T-helper 2 cell treated with Interferon-gamma antibody and Interleukin-4, amounts not matched to agents 5 μg/mL and 100 μg/mL, for 36 hours (primary cell): ENCODE data around the gene PANX1.
"Not testable (repeated sequence)": the region's sequence is repeated elsewhere in the genome, so short reads cannot be mapped to it uniquely, and the experiment has no call there.

Experiments
- DNase-seq: peaks from one replicate; pipeline ENCODE4 v3.0.0; 2021; ENCODE audit warnings: low spot score
- H3K27ac Mint-ChIP-seq: one replicate; pipeline ENCODE4 v1.8.0; 2021; ENCODE audit warnings: mild to moderate bottlenecking, mixed read lengths
- H3K27me3 Mint-ChIP-seq: one replicate; pipeline ENCODE4 v1.8.0; 2021; ENCODE audit warnings: low read depth, mixed read lengths
- H3K36me3 Mint-ChIP-seq: one replicate; pipeline ENCODE4 v1.8.0; 2021; ENCODE audit warnings: low read depth, mixed read lengths
- H3K4me1 Mint-ChIP-seq: one replicate; pipeline ENCODE4 v1.8.0; 2021; ENCODE audit warnings: low read depth, mixed read lengths
- H3K4me3 Mint-ChIP-seq: one replicate; pipeline ENCODE4 v1.8.0; 2022; ENCODE audit warnings: mild to moderate bottlenecking, moderate library complexity, mixed read lengths
- H3K9me3 Mint-ChIP-seq: one replicate; pipeline ENCODE4 v1.8.0; 2021; ENCODE audit warnings: mixed read lengths

PANX1 gene

GRCh38 chr11:94149431-94150017, 20.9 kb downstream of the PANX1 start:
- no peak for DNase-seq
- no peaks in the 10 kb centered on the region for H3K9me3 Mint-ChIP-seq

GRCh38 chr11:94150056-94150455, 21.4 kb downstream of the PANX1 start:
- no peaks in the 10 kb centered on the region for H3K27me3 Mint-ChIP-seq
- H3K27ac Mint-ChIP-seq, result no peak overlapping the region
- no peak overlapping the region for H3K4me3 Mint-ChIP-seq
- no peaks in the 10 kb centered on the region for H3K9me3 Mint-ChIP-seq
- DNase-seq, result no peak
- H3K4me1 Mint-ChIP-seq, result peaks cover 56% of the 10 kb centered on the region
- peaks cover 7% of the 10 kb centered on the region for H3K36me3 Mint-ChIP-seq

More at GRCh38 chr11:94149431-94150017, 20.9 kb downstream of the PANX1 start:
- H3K4me3 Mint-ChIP-seq, result no peak overlapping the region
- peaks cover 56% of the 10 kb centered on the region for H3K4me1 Mint-ChIP-seq
- no peaks in the 10 kb centered on the region for H3K27me3 Mint-ChIP-seq
- H3K36me3 Mint-ChIP-seq, result peaks cover 7% of the 10 kb centered on the region
- H3K27ac Mint-ChIP-seq, result no peak overlapping the region

GRCh38 chr11:94150704-94151685, 22.4 kb downstream of the PANX1 start:
- H3K27me3 Mint-ChIP-seq, result no peaks in the 10 kb centered on the region
- H3K4me3 Mint-ChIP-seq, result no peak overlapping the region
- no peaks in the 10 kb centered on the region for H3K9me3 Mint-ChIP-seq
- H3K36me3 Mint-ChIP-seq, result peaks cover 11% of the 10 kb centered on the region
- H3K27ac Mint-ChIP-seq, result no peak overlapping the region
- no peak for DNase-seq
- peaks cover 49% of the 10 kb centered on the region for H3K4me1 Mint-ChIP-seq

GRCh38 chr11:94151903-94152677, 23.4 kb downstream of the PANX1 start:
- Mint-ChIP-seq H3K4me1 (peaks cover 44% of the 10 kb centered on the region), H3K9me3 (no peaks in the 10 kb centered on the region), H3K4me3 (no peak overlapping the region), H3K27ac (no peak overlapping the region), H3K36me3 (peaks cover 17% of the 10 kb centered on the region), H3K27me3 (no peaks in the 10 kb centered on the region)
- DNase-seq, result peak; percentile 38

GRCh38 chr11:94152678-94153065, 24.0 kb downstream of the PANX1 start:
- Mint-ChIP-seq H3K27me3 (no peaks in the 10 kb centered on the region), H3K4me1 (peaks cover 38% of the 10 kb centered on the region), H3K4me3 (no peak overlapping the region), H3K9me3 (no peaks in the 10 kb centered on the region), H3K36me3 (peaks cover 20% of the 10 kb centered on the region), H3K27ac (no peak overlapping the region)
- DNase-seq, result no peak

GRCh38 chr11:94153320-94153719, 24.7 kb downstream of the PANX1 start:
- H3K4me3 Mint-ChIP-seq, result no peak overlapping the region
- no peaks in the 10 kb centered on the region for H3K27me3 Mint-ChIP-seq
- H3K9me3 Mint-ChIP-seq, result no peaks in the 10 kb centered on the region
- no peak overlapping the region for H3K27ac Mint-ChIP-seq
- DNase-seq, result no peak
- peaks cover 20% of the 10 kb centered on the region for H3K36me3 Mint-ChIP-seq
- peaks cover 33% of the 10 kb centered on the region for H3K4me1 Mint-ChIP-seq

GRCh38 chr11:94154095-94154856, 25.6 kb downstream of the PANX1 start:
- Mint-ChIP-seq H3K27me3 (no peaks in the 10 kb centered on the region), H3K9me3 (no peaks in the 10 kb centered on the region), H3K27ac (no peak overlapping the region), H3K36me3 (peaks cover 20% of the 10 kb centered on the region), H3K4me1 (peaks cover 26% of the 10 kb centered on the region), H3K4me3 (no peak overlapping the region)
- DNase-seq, result no peak

GRCh38 chr11:94157339-94157738, 28.7 kb downstream of the PANX1 start:
- not testable (repeated sequence) for H3K27me3 Mint-ChIP-seq

GRCh38 chr11:94168882-94169281, 40.2 kb downstream of the PANX1 start:
- no peak for DNase-seq
- no peaks in the 10 kb centered on the region for H3K4me1 Mint-ChIP-seq
- H3K36me3 Mint-ChIP-seq, result no peaks in the 10 kb centered on the region
- no peaks in the 10 kb centered on the region for H3K9me3 Mint-ChIP-seq
- H3K4me3 Mint-ChIP-seq, result no peak overlapping the region
- no peaks in the 10 kb centered on the region for H3K27me3 Mint-ChIP-seq
- H3K27ac Mint-ChIP-seq, result no peak overlapping the region

More at GRCh38 chr11:94157339-94157738, 28.7 kb downstream of the PANX1 start:
- not testable (repeated sequence) for H3K27ac Mint-ChIP-seq, DNase-seq, H3K4me1 Mint-ChIP-seq, H3K4me3 Mint-ChIP-seq, H3K9me3 Mint-ChIP-seq
- H3K36me3 Mint-ChIP-seq, result peaks cover 26% of the 10 kb centered on the region

- Mint-ChIP-seq H3K27ac (no peak overlapping the region), H3K36me3 (no peaks in the 10 kb centered on the region), H3K27me3 (no peaks in the 10 kb centered on the region), H3K4me3 (no peak overlapping the region), H3K9me3 (no peaks in the 10 kb centered on the region), H3K4me1 (no peaks in the 10 kb centered on the region)
- DNase-seq, result no peak
Observed at GRCh38 chr11:94169516-94169915, 40.9 kb downstream of the PANX1 start.

GRCh38 chr11:94169930-94170545, 41.4 kb downstream of the PANX1 start:
- no peak overlapping the region for H3K27ac Mint-ChIP-seq
- no peaks in the 10 kb centered on the region for H3K9me3 Mint-ChIP-seq

GRCh38 chr11:94170953-94171352, 42.3 kb downstream of the PANX1 start:
- no peaks in the 10 kb centered on the region for H3K36me3 Mint-ChIP-seq
- no peaks in the 10 kb centered on the region for H3K27me3 Mint-ChIP-seq
- H3K27ac Mint-ChIP-seq, result no peak overlapping the region
- H3K9me3 Mint-ChIP-seq, result no peaks in the 10 kb centered on the region
- DNase-seq, result no peak
- no peak overlapping the region for H3K4me3 Mint-ChIP-seq
- H3K4me1 Mint-ChIP-seq, result no peaks in the 10 kb centered on the region

More at GRCh38 chr11:94169930-94170545, 41.4 kb downstream of the PANX1 start:
- no peaks in the 10 kb centered on the region for H3K27me3 Mint-ChIP-seq
- DNase-seq, result no peak
- no peaks in the 10 kb centered on the region for H3K36me3 Mint-ChIP-seq
- no peaks in the 10 kb centered on the region for H3K4me1 Mint-ChIP-seq
- no peak overlapping the region for H3K4me3 Mint-ChIP-seq
